ENCODE data around the gene SLC11A1. TPM values are rescaled to one million over a fixed set of nuclear protein-coding genes. Genes with fewer than 3 reads are reported as not detected.

SLC11A1 gene
- total RNA-seq, 1 experiment from 2014 or later = 0.33 TPM

DNA sequence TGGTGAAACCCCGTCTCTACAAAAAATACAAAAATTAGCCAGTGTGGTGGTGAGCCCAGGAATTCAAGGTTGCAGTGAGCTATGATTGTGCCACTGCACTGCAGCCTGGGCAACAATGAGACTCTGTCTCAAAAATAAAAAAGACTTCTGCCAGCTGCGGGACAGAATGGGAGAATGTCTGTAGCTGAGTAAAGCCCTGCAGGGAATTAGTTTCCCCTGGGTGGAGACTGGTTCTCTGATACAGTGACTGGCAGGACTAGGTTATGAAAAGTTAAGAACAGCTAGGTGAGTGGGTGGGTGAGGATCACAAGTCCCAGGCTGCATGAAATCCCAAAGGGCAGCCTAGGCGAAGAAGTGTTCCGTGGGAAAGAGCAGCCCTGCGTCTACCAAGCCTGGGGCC is 39.2 kb upstream of the SLC11A1 start:
- no peaks in the 10 kb centered on the region for H3K27me3 ChIP-seq (ENCODE audit: low read length)
- no peaks in the 10 kb centered on the region for H3K79me2 ChIP-seq (ENCODE audit: low read length)
- no peak overlapping the region for H3K9ac ChIP-seq (ENCODE audit: low read length)
- ATAC-seq (no peak), DNase-seq (no peak)
- no peak overlapping the region for H3K4me3 ChIP-seq (ENCODE audit: low read length)
- no peak overlapping the region for H2AFZ ChIP-seq (ENCODE audit: low read length)
- CTCF ChIA-PET = no interaction called here
- H3K27ac ChIP-seq (ENCODE audit: low read length) = no peak overlapping the region
- H3K4me2 ChIP-seq (ENCODE audit: low read length) = no peak overlapping the region
- no peaks in the 10 kb centered on the region for H3K9me2 ChIP-seq (replicated peaks; ENCODE audit: low read length)
- no TSS peak for BruUV-seq (replicated peaks)
- H3F3A ChIP-seq (ENCODE audit: low read length, unreplicated experiment) = no peaks in the 10 kb centered on the region
- H3K9me3 ChIP-seq (ENCODE audit: low read length) = no peaks in the 10 kb centered on the region
- no peaks in the 10 kb centered on the region for H4K20me1 ChIP-seq (ENCODE audit: low read length)
- H3K36me3 ChIP-seq (ENCODE audit: low read depth, low read length) = no peaks in the 10 kb centered on the region
- no peaks in the 10 kb centered on the region for H3K4me1 ChIP-seq (ENCODE audit: insufficient read depth, low read length)
- POLR2A ChIA-PET (ENCODE audit: unreplicated experiment) = no interaction called here
- intact Hi-C loops (cut with micrococcal nuclease) = no loop called here
- TF ChIP-seq, protein P1, sequence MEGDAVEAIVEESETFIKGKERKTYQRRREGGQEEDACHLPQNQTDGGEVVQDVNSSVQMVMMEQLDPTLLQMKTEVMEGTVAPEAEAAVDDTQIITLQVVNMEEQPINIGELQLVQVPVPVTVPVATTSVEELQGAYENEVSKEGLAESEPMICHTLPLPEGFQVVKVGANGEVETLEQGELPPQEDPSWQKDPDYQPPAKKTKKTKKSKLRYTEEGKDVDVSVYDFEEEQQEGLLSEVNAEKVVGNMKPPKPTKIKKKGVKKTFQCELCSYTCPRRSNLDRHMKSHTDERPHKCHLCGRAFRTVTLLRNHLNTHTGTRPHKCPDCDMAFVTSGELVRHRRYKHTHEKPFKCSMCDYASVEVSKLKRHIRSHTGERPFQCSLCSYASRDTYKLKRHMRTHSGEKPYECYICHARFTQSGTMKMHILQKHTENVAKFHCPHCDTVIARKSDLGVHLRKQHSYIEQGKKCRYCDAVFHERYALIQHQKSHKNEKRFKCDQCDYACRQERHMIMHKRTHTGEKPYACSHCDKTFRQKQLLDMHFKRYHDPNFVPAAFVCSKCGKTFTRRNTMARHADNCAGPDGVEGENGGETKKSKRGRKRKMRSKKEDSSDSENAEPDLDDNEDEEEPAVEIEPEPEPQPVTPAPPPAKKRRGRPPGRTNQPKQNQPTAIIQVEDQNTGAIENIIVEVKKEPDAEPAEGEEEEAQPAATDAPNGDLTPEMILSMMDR (conservative IDR thresholded peaks at IDR 0.05; ENCODE audit: low read depth, low read length) = no peak

DNA sequence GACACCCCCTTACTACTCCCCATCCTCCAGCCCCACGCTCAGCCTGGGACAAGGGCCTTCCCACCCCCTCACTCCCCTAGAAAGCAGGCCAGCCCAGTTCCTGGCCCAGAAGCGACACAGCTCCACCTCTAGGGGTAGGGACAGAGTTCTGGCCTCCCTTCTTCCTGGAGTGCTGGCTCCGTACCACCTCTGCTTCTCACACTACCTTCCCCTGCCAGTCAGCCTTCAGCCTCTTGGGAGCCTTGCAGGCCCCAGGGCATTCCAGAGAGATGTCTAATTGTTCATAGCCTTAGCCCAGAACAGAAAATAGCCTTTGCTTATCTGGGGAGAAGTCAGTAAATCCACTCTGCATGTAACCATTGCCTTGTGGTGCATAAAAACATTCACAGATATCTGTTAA is 38.5 kb upstream of the SLC11A1 start:
- no peak overlapping the region for H3K27ac ChIP-seq (ENCODE audit: low read length)
- no peak; the same call in 1 of the 2 replicates for ATAC-seq
- no peak for TF ChIP-seq EZH2phosphoT487 (IDR thresholded peaks at IDR 0.05; ENCODE audit: borderline replicate concordance, low read length)
- TF ChIP-seq, protein P1 (conservative IDR thresholded peaks at IDR 0.05; ENCODE audit: low read depth, low read length) = no peak
- TF ChIP-seq EZH2 (IDR thresholded peaks at IDR 0.05; ENCODE audit: low read length, unreplicated experiment) = no peak
- H3K27me3 ChIP-seq (ENCODE audit: low read length) = no peaks in the 10 kb centered on the region
- no peaks in the 10 kb centered on the region for H3K4me1 ChIP-seq (ENCODE audit: insufficient read depth, low read length)
- POLR2A ChIA-PET (ENCODE audit: unreplicated experiment) = no interaction called here
- intact Hi-C loops (cut with micrococcal nuclease) = no loop called here
- DNase-seq = no peak
- no peak overlapping the region for H3K9ac ChIP-seq (ENCODE audit: low read length)
- no peak overlapping the region for H3K4me3 ChIP-seq (ENCODE audit: low read length)
- no peak overlapping the region for H2AFZ ChIP-seq (ENCODE audit: low read length)
- no peaks in the 10 kb centered on the region for H3K9me2 ChIP-seq (replicated peaks; ENCODE audit: low read length)
- CTCF ChIA-PET = no interaction called here
- BruUV-seq (replicated peaks) = no TSS peak
- H3K9me3 ChIP-seq (ENCODE audit: low read length) = no peaks in the 10 kb centered on the region
- no peaks in the 10 kb centered on the region for H3K36me3 ChIP-seq (ENCODE audit: low read depth, low read length)
- H3K79me2 ChIP-seq (ENCODE audit: low read length) = no peaks in the 10 kb centered on the region
- no peaks in the 10 kb centered on the region for H3F3A ChIP-seq (ENCODE audit: low read length, unreplicated experiment)
- H3K4me2 ChIP-seq (ENCODE audit: low read length) = no peak overlapping the region
- H4K20me1 ChIP-seq (ENCODE audit: low read length) = no peaks in the 10 kb centered on the region

GRCh38 chr2:218344090-218344754 is 37.9 kb upstream of the SLC11A1 start:
- no peak overlapping the region for H2AFZ ChIP-seq (ENCODE audit: low read length)
- H3K79me2 ChIP-seq (ENCODE audit: low read length) = no peaks in the 10 kb centered on the region
- no peak overlapping the region for H3K27ac ChIP-seq (ENCODE audit: low read length)
- no peak for TF ChIP-seq EZH2phosphoT487 (IDR thresholded peaks at IDR 0.05; ENCODE audit: borderline replicate concordance, low read length)
- TF ChIP-seq, protein P1 (conservative IDR thresholded peaks at IDR 0.05; ENCODE audit: low read depth, low read length) = no peak
- TF ChIP-seq EZH2 (IDR thresholded peaks at IDR 0.05; ENCODE audit: low read length, unreplicated experiment) = no peak
- intact Hi-C loops (cut with micrococcal nuclease) = no loop called here
- no peaks in the 10 kb centered on the region for H3K36me3 ChIP-seq (ENCODE audit: low read depth, low read length)
- no peaks in the 10 kb centered on the region for H3K9me3 ChIP-seq (ENCODE audit: low read length)
- no peak overlapping the region for H3K4me2 ChIP-seq (ENCODE audit: low read length)
- H3K9me2 ChIP-seq (replicated peaks; ENCODE audit: low read length) = no peaks in the 10 kb centered on the region
- ChIA-PET CTCF (no interaction called here), POLR2A (ENCODE audit: unreplicated experiment) (no interaction called here)
- no peak for DNase-seq
- H3F3A ChIP-seq (ENCODE audit: low read length, unreplicated experiment) = no peaks in the 10 kb centered on the region
- no peaks in the 10 kb centered on the region for H3K4me1 ChIP-seq (ENCODE audit: insufficient read depth, low read length)
- no peak for ATAC-seq
- H4K20me1 ChIP-seq (ENCODE audit: low read length) = no peaks in the 10 kb centered on the region
- H3K27me3 ChIP-seq (ENCODE audit: low read length) = no peaks in the 10 kb centered on the region
- H3K9ac ChIP-seq (ENCODE audit: low read length) = no peak overlapping the region
- no peak overlapping the region for H3K4me3 ChIP-seq (ENCODE audit: low read length)
- no TSS peak for BruUV-seq (replicated peaks)

Measured in PC-3 (cell line).